Skin of body (tissue), 2 donors: ENCODE data around the gene PRPF19. TPM values are rescaled to one million over a fixed set of nuclear protein-coding genes. Genes with fewer than 3 reads are reported as not detected.
A peak's percentile ranks its signal among the peaks of the same experiment; 100 is the strongest.

Source experiments
- DNase-seq: peaks from one replicate; lab custom pipeline; 2025; lab: John Stamatoyannopoulos, UW
- total RNA-seq: library from RNA; depleted of rRNA; stranded (reverse); fragments of >200 nt; gene quantifications from one replicate; pipeline ENCODE4 v1.2.3, GENCODE V29; 2014

Gene PRPF19
- total RNA-seq, 1 donor from 2014 or later: 31.7 TPM

- DNase-seq: no peak
Observed at GRCh38 chr11:60844045-60844869, 62.1 kb downstream of the PRPF19 start.

GRCh38 chr11:60842668-60843600 lies 63.5 kb downstream of the PRPF19 start:
- DNase-seq: no peak

- DNase-seq: peak; percentile 96
Observed at GRCh38 chr11:60841797-60842667, 64.4 kb downstream of the PRPF19 start, which contains the start of gene CCDC86. TSS of gene CCDC86 (plus strand) at chr11:60842113. CDS start at chr11:60842125, 12 bp downstream.

Other genes starting within 250 kb of the PRPF19 start
- not detected for gene MS4A8, start 207.0 kb downstream of the PRPF19 start, total RNA-seq
- not detected for gene MS4A18, start 181.9 kb downstream of the PRPF19 start, total RNA-seq
- not detected for gene MS4A15, start 149.7 kb downstream of the PRPF19 start, total RNA-seq
- gene MS4A10, start 121.3 kb downstream of the PRPF19 start, total RNA-seq: not detected
- 9.8 TPM for gene CCDC86, start 64.5 kb downstream of the PRPF19 start, total RNA-seq
- 0.59 TPM for gene PTGDR2, start 50.6 kb downstream of the PRPF19 start, total RNA-seq
- 0.49 TPM for gene ZP1, start 39.0 kb downstream of the PRPF19 start, total RNA-seq
- gene TMEM109, start 7.6 kb upstream of the PRPF19 start, total RNA-seq: 46.7 TPM
- 12.4 TPM for gene TMEM132A, start 17.9 kb upstream of the PRPF19 start, total RNA-seq
- 8.8 TPM for gene SLC15A3, start 45.6 kb upstream of the PRPF19 start, total RNA-seq
- 0.39 TPM for gene CD6, start 65.1 kb upstream of the PRPF19 start, total RNA-seq
- gene CD5, start 195.9 kb upstream of the PRPF19 start, total RNA-seq: 0.20 TPM